K562 (cell line): ENCODE measurements around the gene MYO3B. TPM values are rescaled to one million over a fixed set of nuclear protein-coding genes. Genes with fewer than 3 reads are reported as not detected.

Experiments
- ATAC-seq: fragments of 200-7000 bp; cut with Tn5 transposase; 3 replicates; pipeline ENCODE4 v1.9.1; 2020; ENCODE audit warnings: moderate library complexity
- BruUV-seq: library from RNA; stranded (reverse); fragments of 400-500 nt; replicated peaks from 2 replicates; lab custom pipeline; 2021; lab: Mats Ljungman, UMichigan
- CTCF ChIA-PET: fragments of 300-600 bp; formaldehyde crosslinking; extraction: SDS; loops from one replicate; lab custom pipeline; 2021; ENCODE audit warnings: low intra/inter-chr PET ratio; lab: Yijun Ruan, JAX
- POLR2A ChIA-PET: fragments of 300-600, 350-650 bp; sonication (Branson Sonifier 250); formaldehyde crosslinking; extraction: SDS; loops from one replicate; lab custom pipeline; 2021; ENCODE audit warnings: antibody characterized with exemption, inconsistent platforms; lab: Yijun Ruan, JAX
- DNase-seq, 4 experiments: peaks; one replicate each; pipeline versions ENCODE4 v3.0.0 to v3.0.0-alpha.2; 2011 to 2018; ENCODE audit warnings: low spot score in 3 of 4, mixed read lengths in 3 of 4; ENCODE audit errors: extremely low read depth in 1 of 4
- FAIRE-seq: peaks from 2 replicates; lab custom pipeline; 2011; peaks lifted over from hg19 to GRCh38; lab: Jason Lieb, UNC
- H2AFZ ChIP-seq: 2 replicates; pipeline ENCODE4 v1.6.0; 2011; ENCODE audit warnings: low read depth, low read length, control low read depth, inconsistent platforms
- H3K27ac ChIP-seq: fragments of 200-600 bp; 3 replicates; pipeline ENCODE4 v1.8.0; 2011; ENCODE audit warnings: low read depth, mild to moderate bottlenecking, control low read depth, inconsistent platforms, low read length, moderate library complexity, mixed read lengths; ENCODE audit errors: extremely low read depth
- H3K27me3 ChIP-seq, 2 experiments: fragments of 300-600 bp in 1 of 2; 2 replicates in 1 of 2; 3 replicates in 1 of 2; pipeline versions ENCODE4 v1.6.0 to v1.8.0; 2011; ENCODE audit warnings: inconsistent platforms in 2 of 2, low read length in 2 of 2, mild to moderate bottlenecking in 1 of 2, mixed read lengths in 1 of 2, moderate library complexity in 1 of 2; ENCODE audit not compliant: control insufficient read depth in 2 of 2, insufficient read depth in 2 of 2
- H3K36me3 ChIP-seq: fragments of 300-600 bp; 3 replicates; pipeline ENCODE4 v1.8.0; 2011; ENCODE audit warnings: mild to moderate bottlenecking, low read length, inconsistent platforms; ENCODE audit not compliant: control insufficient read depth, insufficient read depth
- H3K4me1 ChIP-seq, 2 experiments: fragments of 200-600 bp in 1 of 2; replicated peaks in 1 of 2; 2 replicates in 1 of 2; 3 replicates in 1 of 2; pipeline versions ENCODE4 v1.5.1 to v1.8.0; 2011; ENCODE audit warnings: inconsistent platforms in 2 of 2, low read length in 2 of 2, mild to moderate bottlenecking in 1 of 2, mixed read lengths in 1 of 2, moderate library complexity in 1 of 2; ENCODE audit not compliant: control insufficient read depth in 2 of 2, insufficient read depth in 2 of 2
- H3K4me2 ChIP-seq: 2 replicates; pipeline ENCODE4 v1.6.1; 2011; ENCODE audit warnings: low read length, control low read depth, inconsistent platforms, mixed read lengths; ENCODE audit not compliant: insufficient read depth
- H3K4me3 ChIP-seq: fragments of 200-600 bp; sonication (generic), shearing (Covaris generic); 2 replicates; pipeline ENCODE4 v1.5.1; 2016; ENCODE audit warnings: control low read depth, inconsistent platforms
- H3K79me2 ChIP-seq: fragments of 200-600 bp; 3 replicates; pipeline ENCODE4 v1.8.0; 2011; ENCODE audit warnings: low read length, inconsistent platforms; ENCODE audit not compliant: control insufficient read depth, insufficient read depth
- H3K9ac ChIP-seq, 2 experiments: 2 replicates each; pipeline versions ENCODE4 v1.6.0 to v1.6.1; 2011; ENCODE audit warnings: low read depth in 2 of 2, low read length in 2 of 2, control low read depth in 1 of 2, inconsistent platforms in 1 of 2, mild to moderate bottlenecking in 1 of 2, mixed read lengths in 1 of 2; ENCODE audit not compliant: insufficient read depth in 1 of 2
- H3K9me1 ChIP-seq: one replicate; pipeline ENCODE4 v1.6.0; 2011; ENCODE audit warnings: inconsistent platforms, mild to moderate bottlenecking, low read length, moderate library complexity; ENCODE audit not compliant: control insufficient read depth, insufficient read depth
- H3K9me3 ChIP-seq: replicated peaks from 2 replicates; pipeline ENCODE4 v1.5.1; 2011; ENCODE audit warnings: low read depth, low read length, inconsistent platforms; ENCODE audit not compliant: control insufficient read depth, insufficient read depth
- H4K20me1 ChIP-seq: replicated peaks from 2 replicates; pipeline ENCODE4 v1.6.1; 2011; ENCODE audit warnings: low read length, inconsistent platforms, mixed read lengths; ENCODE audit not compliant: control insufficient read depth, insufficient read depth
- ATF1 ChIP-seq, 2 experiments: fragments of 450-650 bp in 1 of 2; IDR thresholded peaks; 2 replicates each; pipeline ENCODE4 v1.6.1; 2016; ENCODE audit warnings: missing compliant biosample characterization in 1 of 2, missing genetic modification characterization in 1 of 2
- DEAF1 ChIP-seq: fragments of 450-650 bp; formaldehyde crosslinking; IDR thresholded peaks from 2 replicates; pipeline ENCODE4 v1.4.0; 2020; ENCODE audit warnings: mild to moderate bottlenecking, moderate library complexity
- ELF2 ChIP-seq: fragments of 250-450 bp; sonication (Bioruptor Pico); IDR thresholded peaks from 2 replicates; pipeline ENCODE4 v1.5.0; 2021; ENCODE audit warnings: mild to moderate bottlenecking
- GATAD2B ChIP-seq: fragments of 450-650 bp; IDR thresholded peaks from 2 replicates; pipeline ENCODE4 v1.6.1; 2017; ENCODE audit warnings: mild to moderate bottlenecking, borderline replicate concordance
- NKRF ChIP-seq: fragments of 450-650 bp; IDR thresholded peaks from 2 replicates; pipeline ENCODE4 v1.6.1; 2016; ENCODE audit warnings: borderline replicate concordance
- POLR2AphosphoS2 ChIP-seq: IDR thresholded peaks from 2 replicates; pipeline ENCODE4 v1.6.1; 2012; ENCODE audit warnings: low read length, improper control_type of control experiment
- POLR2G ChIP-seq: fragments of 200-400 bp; formaldehyde crosslinking; IDR thresholded peaks from 2 replicates; pipeline ENCODE4 v1.6.1; 2017; ENCODE audit warnings: low read depth, mild to moderate bottlenecking, antibody characterized with exemption, low read length, moderate library complexity
- POU5F1 ChIP-seq: fragments of 150-350 bp; IDR thresholded peaks from 2 replicates; pipeline ENCODE4 v1.6.1; 2014; ENCODE audit warnings: borderline replicate concordance, low read length, low read depth, mild to moderate bottlenecking; ENCODE audit not compliant: partially characterized antibody
- PPARD ChIP-seq: fragments of 250-450 bp; sonication (Bioruptor Pico); IDR thresholded peaks from 2 replicates; pipeline ENCODE4 v1.8.0; 2022; ENCODE audit warnings: inconsistent platforms, mild to moderate bottlenecking, moderate library complexity
- PTRF ChIP-seq: fragments of 450-650 bp; IDR thresholded peaks from 2 replicates; pipeline ENCODE4 v1.6.1; 2016; ENCODE audit warnings: mild to moderate bottlenecking, missing genetic modification characterization, missing compliant biosample characterization
- TBP ChIP-seq: optimal IDR thresholded peaks from 2 replicates; pipeline ENCODE3; 2011; ENCODE audit warnings: low read depth, low read length, improper control_type of control experiment
- TCF7L2 ChIP-seq: fragments of 150-350 bp; IDR thresholded peaks from 2 replicates; pipeline ENCODE4 v1.6.1; 2016; ENCODE audit warnings: low read depth, mild to moderate bottlenecking, low read length, moderate library complexity
- THRB ChIP-seq: fragments of 450-650 bp; formaldehyde crosslinking; conservative IDR thresholded peaks from 2 replicates; pipeline ENCODE4 v1.4.0; 2022; ENCODE audit warnings: mild to moderate bottlenecking, missing genetic modification characterization
- TRIM28 ChIP-seq: fragments of 450-650 bp; IDR thresholded peaks from 2 replicates; pipeline ENCODE4 v1.6.1; 2017
- ZNF239 ChIP-seq: fragments of 250-450 bp; sonication (Bioruptor Pico); IDR thresholded peaks from 2 replicates; pipeline ENCODE4 v1.4.0; 2020; ENCODE audit warnings: mild to moderate bottlenecking
- WGBS: fragments of 100-300 bp; shearing (Covaris generic); methylation state at CpG from one replicate; pipeline ENCODE4 v1.1.6; 2016; ENCODE audit warnings: low coverage, mixed read lengths; ENCODE audit not compliant: insufficient coverage; ENCODE audit errors: missing lambda C conversion rate; 5-methylcytosine and 5-hydroxymethylcytosine counted together
- in situ Hi-C: fragments of 300-500 bp; cut with MboI; formaldehyde crosslinking; loops from 4 replicates; pipeline ENCODE4 v1.15.0; 2018; ENCODE audit warnings: inconsistent platforms, mixed read lengths
- intact Hi-C: fragments of 100-400 bp; cut with micrococcal nuclease; formaldehyde crosslinking; loops from 2 replicates; pipeline ENCODE4 v1.14.2; 2022
- polyA plus RNA-seq, 8 experiments: library from polyadenylated mRNA; depleted of rRNA in 4 of 8; stranded (reverse) in 5 of 8; unstranded in 3 of 8; fragments of >200 nt; fragmentation: Nextera tagmentation in 2 of 8; fragmentation: Illumina TruSeq in 1 of 8; extraction: Ambion mirVana in 2 of 8; extraction: Trizol in 1 of 8; gene quantifications; 2 replicates each; pipeline versions ENCODE4 v1.2.1 to v1.2.3, GENCODE V29; 2011 to 2014; ENCODE audit warnings: inconsistent platforms in 1 of 8, missing spikeins in 1 of 8
- total RNA-seq, 7 experiments: library from RNA; depleted of rRNA in 6 of 7; stranded (reverse); fragments of >200 nt in 6 of 7; fragmentation: Illumina TruSeq in 2 of 7; extraction: Trizol in 2 of 7; gene quantifications; 2 replicates each; pipeline versions ENCODE4 v1.2.1 to v1.2.3, GENCODE V29; 2011 to 2021; ENCODE audit warnings: low replicate concordance in 1 of 7

MYO3B gene
- total and polyA plus RNA-seq, 9 of the 15 experiments (the other 6 are each of a cell fraction or from before 2014, with no cell fraction given): 2.7 to 6.5 (median 3.6) TPM

GRCh38 chr2:170680172-170680941 lies 502.4 kb downstream of the MYO3B start (continued):
- no peak for TF ChIP-seq GATAD2B
- no peak for TF ChIP-seq TBP
- no peak for TF ChIP-seq ZNF239 (CRISPR knock-in tag)
- TF ChIP-seq PPARD (CRISPR knock-in tag): no peak
- TF ChIP-seq PTRF (tag): no peak
- TF ChIP-seq THRB: no peak

- ChIA-PET POLR2A (interaction anchor here (0.8 to 3.0 kb wide), 4 partner anchors 10 to 125 kb away, joined by 3 to 13 read pairs (median 4); no protein-coding TSS in a partner anchor), CTCF (no interaction called here)
- H3K79me2 ChIP-seq: no peaks in the 10 kb centered on the region
- FAIRE-seq (no peak), ATAC-seq (no peak), DNase-seq (no peak)
- H3K27ac ChIP-seq: no peak overlapping the region
- BruUV-seq: no TSS peak
- H4K20me1 ChIP-seq: no peaks in the 10 kb centered on the region
- intact Hi-C loops: no loop called here
- in situ Hi-C loops: no loop called here
- no peak overlapping the region for H3K4me3 ChIP-seq
- H3K27me3 ChIP-seq: no peaks in the 10 kb centered on the region
- H3K9me3 ChIP-seq: no peaks in the 10 kb centered on the region
- no peaks in the 10 kb centered on the region for H3K9me1 ChIP-seq
- H2AFZ ChIP-seq: peak overlapping the region; percentile 6; the same call in 1 of the 2 replicates
- no peak overlapping the region for H3K4me2 ChIP-seq
- no peaks in the 10 kb centered on the region for H3K36me3 ChIP-seq
- H3K9ac ChIP-seq: no peak overlapping the region
- H3K4me1 ChIP-seq: peaks cover 0 to 7% of the 10 kb centered on the region in 2 experiments; a peak in 3 of 5 replicates
- 88% methylated on average over 1 of the region's 1 CpG for WGBS
- TF ChIP-seq POLR2G: no peak
- no peak for TF ChIP-seq TRIM28
- TF ChIP-seq DEAF1 (CRISPR knock-in tag): no peak
- no peak for TF ChIP-seq POU5F1
- no peak for TF ChIP-seq NKRF
- no peak for TF ChIP-seq POLR2AphosphoS2
- TF ChIP-seq TCF7L2: no peak
- no peak for TF ChIP-seq ELF2 (CRISPR knock-in tag)
- TF ChIP-seq ATF1 (CRISPR knock-in tag; IDR thresholded peaks at IDR 0.05): no peak
- TF ChIP-seq ATF1 (tag; IDR thresholded peaks at IDR 0.05): no peak
Observed at GRCh38 chr2:170681311-170681710, 503.4 kb downstream of the MYO3B start.
